GM23338 (cell line): ENCODE results near the gene EBNA1BP2. TPM values are rescaled to one million over a fixed set of nuclear protein-coding genes. Genes with fewer than 3 reads are reported as not detected.

ENCODE experiments used
- ATAC-seq: fragments of 200-7000 bp; cut with Tn5 transposase; 3 replicates; pipeline ENCODE4 v1.9.1; 2020
- DNase-seq: peaks from one replicate; pipeline ENCODE4 v3.0.0-alpha.2; 2015; ENCODE audit warnings: low spot score
- H2AFZ ChIP-seq: fragments of 200-600 bp; sonication (generic); 2 replicates; pipeline ENCODE4 v1.8.0; 2016; ENCODE audit warnings: antibody characterized with exemption, mild to moderate bottlenecking, moderate library complexity
- H3F3A ChIP-seq: fragments of 200-600 bp; sonication (generic); replicated peaks from 2 replicates; pipeline ENCODE4 v1.8.0; 2017; ENCODE audit warnings: antibody characterized with exemption, mixed run types, low read depth
- H3K27ac ChIP-seq: fragments of 200-600 bp; sonication (generic); 2 replicates; pipeline ENCODE4 v1.6.1; 2016; ENCODE audit warnings: low read depth
- H3K27me3 ChIP-seq: fragments of 200-600 bp; sonication (generic); 2 replicates; pipeline ENCODE4 v1.8.0; 2016; ENCODE audit warnings: mild to moderate bottlenecking, mixed run types, moderate library complexity; ENCODE audit not compliant: insufficient read depth
- H3K36me3 ChIP-seq: fragments of 200-600 bp; sonication (generic); 2 replicates; pipeline ENCODE4 v1.8.0; 2016; ENCODE audit warnings: mild to moderate bottlenecking; ENCODE audit not compliant: insufficient read depth
- H3K4me1 ChIP-seq: fragments of 200-600 bp; sonication (generic); 2 replicates; pipeline ENCODE4 v1.8.0; 2016; ENCODE audit warnings: mild to moderate bottlenecking, moderate library complexity; ENCODE audit not compliant: insufficient read depth
- H3K4me2 ChIP-seq: fragments of 200-600 bp; sonication (generic); 2 replicates; pipeline ENCODE4 v1.7.1; 2017; ENCODE audit warnings: mixed run types
- H3K4me3 ChIP-seq: fragments of 200-600 bp; sonication (generic); 2 replicates; pipeline ENCODE4 v1.6.1; 2016; ENCODE audit warnings: mixed run types
- H3K79me2 ChIP-seq: fragments of 200-600 bp; sonication (generic); replicated peaks from 2 replicates; pipeline ENCODE4 v1.8.0; 2017; ENCODE audit warnings: mild to moderate bottlenecking; ENCODE audit not compliant: insufficient read depth
- H3K9me2 ChIP-seq: fragments of 200-600 bp; sonication (generic); 2 replicates; pipeline ENCODE4 v1.8.0; 2017; ENCODE audit not compliant: insufficient read depth
- H4K20me1 ChIP-seq: fragments of 200-600 bp; sonication (generic); replicated peaks from 2 replicates; pipeline ENCODE4 v1.8.0; 2017; ENCODE audit warnings: mild to moderate bottlenecking; ENCODE audit not compliant: insufficient read depth
- H3K27ac Mint-ChIP-seq: 2 replicates; pipeline ENCODE4 v1.8.0; 2020; ENCODE audit warnings: inconsistent platforms, mild to moderate bottlenecking, moderate library complexity, mixed read lengths
- H3K27me3 Mint-ChIP-seq: 3 replicates; pipeline ENCODE4 v1.8.0; 2022; ENCODE audit warnings: low read depth, mild to moderate bottlenecking, moderate library complexity, mixed read lengths, inconsistent platforms; ENCODE audit not compliant: insufficient read depth, poor library complexity
- H3K36me3 Mint-ChIP-seq: 3 replicates; pipeline ENCODE4 v1.8.0; 2021; ENCODE audit warnings: low read depth, mild to moderate bottlenecking, inconsistent platforms, moderate library complexity, mixed read lengths
- H3K4me1 Mint-ChIP-seq: 3 replicates; pipeline ENCODE4 v1.8.0; 2020; ENCODE audit warnings: mild to moderate bottlenecking, inconsistent platforms, mixed read lengths
- H3K4me3 Mint-ChIP-seq: 3 replicates; pipeline ENCODE4 v1.8.0; 2021; ENCODE audit warnings: moderate library complexity, mild to moderate bottlenecking, inconsistent platforms, mixed read lengths
- H3K9me3 Mint-ChIP-seq: 3 replicates; pipeline ENCODE4 v1.8.0; 2020; ENCODE audit warnings: moderate library complexity, mild to moderate bottlenecking, inconsistent platforms, mixed read lengths
- CREB1 ChIP-seq: fragments of 250-450 bp; sonication (Bioruptor Pico); IDR thresholded peaks from 2 replicates; pipeline ENCODE4 v1.5.0; 2020; ENCODE audit warnings: low read depth, mild to moderate bottlenecking, moderate library complexity
- CTCF ChIP-seq, 2 experiments: fragments of 200-600 bp in 1 of 2; sonication (generic) in 1 of 2; conservative IDR thresholded peaks; 2 replicates each; pipeline versions ENCODE4 v1.5.1 to v1.6.1; 2016 to 2017; ENCODE audit warnings: antibody characterized with exemption in 2 of 2, low read depth in 2 of 2, mild to moderate bottlenecking in 2 of 2, moderate library complexity in 1 of 2
- ETS1 ChIP-seq: IDR thresholded peaks from 2 replicates; pipeline ENCODE4 v1.6.1; 2016; ENCODE audit warnings: antibody characterized with exemption
- EZH2 ChIP-seq: fragments of 200-600 bp; sonication (generic); IDR thresholded peaks from one replicate; pipeline ENCODE4 v1.8.0; 2017; ENCODE audit warnings: antibody characterized with exemption, mild to moderate bottlenecking, low read depth; ENCODE audit not compliant: unreplicated experiment
- EZH2phosphoT487 ChIP-seq: fragments of 200-600 bp; sonication (generic); IDR thresholded peaks from one replicate; pipeline ENCODE4 v1.8.1; 2018; ENCODE audit warnings: antibody characterized with exemption; ENCODE audit not compliant: unreplicated experiment
- JUNB ChIP-seq: IDR thresholded peaks from one replicate; pipeline ENCODE4 v1.6.1; 2016; ENCODE audit warnings: antibody characterized with exemption; ENCODE audit not compliant: unreplicated experiment
- NANOG ChIP-seq: IDR thresholded peaks from 2 replicates; pipeline ENCODE4 v1.6.1; 2016; ENCODE audit warnings: antibody characterized with exemption, borderline replicate concordance
- POLR2AphosphoS5 ChIP-seq: IDR thresholded peaks from 2 replicates; pipeline ENCODE4 v1.6.1; 2016; ENCODE audit warnings: antibody characterized with exemption, low read depth
- REST ChIP-seq: IDR thresholded peaks from one replicate; pipeline ENCODE4 v1.6.1; 2018; ENCODE audit warnings: antibody characterized with exemption; ENCODE audit not compliant: unreplicated experiment
- STAT1 ChIP-seq: IDR thresholded peaks from one replicate; pipeline ENCODE4 v1.6.1; 2016; ENCODE audit warnings: antibody characterized with exemption; ENCODE audit not compliant: unreplicated experiment
- ZNF331 ChIP-seq: fragments of 250-450 bp; sonication (Bioruptor Pico); IDR thresholded peaks from 2 replicates; pipeline ENCODE4 v1.5.0; 2020; ENCODE audit warnings: low read depth, mild to moderate bottlenecking, moderate library complexity
- polyA plus RNA-seq: library from polyadenylated mRNA; unstranded; fragments of >200 nt; fragmentation: Nextera tagmentation; extraction: Ambion mirVana; gene quantifications from 2 replicates; pipeline ENCODE4 v1.2.1, GENCODE V29; 2016
- total RNA-seq: library from RNA; depleted of rRNA; stranded (reverse); fragments of >200 nt; shearing (Covaris generic); gene quantifications from 2 replicates; pipeline ENCODE4 v1.2.3, GENCODE V29; 2014

Gene EBNA1BP2
- total and polyA plus RNA-seq, 2 experiments from 2014 or later, result 130 to 249 TPM

GRCh38 chr1:43144237-43144636, 27.9 kb downstream of the EBNA1BP2 start:
- DNase-seq (no peak), ATAC-seq (no peak)
- no peak overlapping the region for H2AFZ ChIP-seq
- no peak for TF ChIP-seq NANOG
- H3K4me2 ChIP-seq, result no peak overlapping the region
- H3F3A ChIP-seq, result 0 out of 2 replicates have a peak, but pooled peaks cover 3% of the 10 kb centered on the region
- no peak overlapping the region for H3K4me3 ChIP-seq
- Mint-ChIP-seq H3K4me3 (no peak overlapping the region), H3K36me3 (no peaks in the 10 kb centered on the region; the same call in 2 of the 3 replicates), H3K9me3 (no peaks in the 10 kb centered on the region; the same call in 2 of the 3 replicates), H3K4me1 (peaks cover 23% of the 10 kb centered on the region), H3K27ac (no peak overlapping the region), H3K27me3 (peaks cover 10% of the 10 kb centered on the region)
- no peak overlapping the region for H3K27ac ChIP-seq
- H3K36me3 ChIP-seq, result no peaks in the 10 kb centered on the region
- no peaks in the 10 kb centered on the region for H3K79me2 ChIP-seq
- no peaks in the 10 kb centered on the region for H3K27me3 ChIP-seq
- no peaks in the 10 kb centered on the region for H4K20me1 ChIP-seq
- H3K4me1 ChIP-seq, result peaks cover 17% of the 10 kb centered on the region
- no peaks in the 10 kb centered on the region for H3K9me2 ChIP-seq

- no peaks in the 10 kb centered on the region for H3K9me2 ChIP-seq
- peak overlapping the region; percentile 87 for H2AFZ ChIP-seq
- peak overlapping the region; percentile 48; the same call in 2 of the 3 replicates for H3K4me3 Mint-ChIP-seq
- no peaks in the 10 kb centered on the region; the same call in 2 of the 3 replicates for H3K9me3 Mint-ChIP-seq
- no peaks in the 10 kb centered on the region for H4K20me1 ChIP-seq
- no peaks in the 10 kb centered on the region for H3K27me3 ChIP-seq
- peak; percentile 91 for DNase-seq
- no peaks in the 10 kb centered on the region for H3K79me2 ChIP-seq
- peak overlapping the region; percentile 43; the same call in 1 of the 2 replicates for H3K27ac ChIP-seq
- TF ChIP-seq CREB1 (CRISPR knock-in tag) (peak; percentile 40), NANOG (no peak), ETS1 (no peak), EZH2 (no peak), CTCF (conservative IDR thresholded peaks at IDR 0.05; ENCODE audit: low read depth in 2 of 2) (peak; percentile 81 to 95)
- 0 out of 2 replicates have a peak, but pooled peaks cover 3% of the 10 kb centered on the region for H3F3A ChIP-seq
- peak; percentile 21 for ATAC-seq
- H3K36me3 Mint-ChIP-seq, result no peaks in the 10 kb centered on the region; the same call in 2 of the 3 replicates
- H3K4me3 ChIP-seq, result no peak overlapping the region
- H3K27me3 Mint-ChIP-seq, result peaks cover 7% of the 10 kb centered on the region
- peaks cover 16% of the 10 kb centered on the region for H3K4me1 Mint-ChIP-seq
- peak overlapping the region; percentile 94 for H3K27ac Mint-ChIP-seq
- H3K36me3 ChIP-seq, result no peaks in the 10 kb centered on the region
- peaks cover 10% of the 10 kb centered on the region for H3K4me1 ChIP-seq
- H3K4me2 ChIP-seq, result peak overlapping the region; percentile 10; the same call in 1 of the 2 replicates
These were observed 28.6 kb downstream of the EBNA1BP2 start for GRCh38 chr1:43143441-43143888.

- DNase-seq (no peak), ATAC-seq (no peak)
- Histone ChIP-seq H3K79me2 (no peaks in the 10 kb centered on the region; the same call in 1 of the 2 replicates), H3K4me3 (no peak overlapping the region), H3K36me3 (no peaks in the 10 kb centered on the region), H3K4me1 (peaks cover 6% of the 10 kb centered on the region), H4K20me1 (no peaks in the 10 kb centered on the region), H3F3A (0 out of 2 replicates have a peak, but pooled peaks cover 3% of the 10 kb centered on the region), H3K27ac (no peak overlapping the region), H3K9me2 (no peaks in the 10 kb centered on the region; the same call in 1 of the 2 replicates), H2AFZ (no peak overlapping the region), H3K27me3 (no peaks in the 10 kb centered on the region), H3K4me2 (no peak overlapping the region)
- Mint-ChIP-seq H3K4me1 (peaks cover 10% of the 10 kb centered on the region), H3K9me3 (peaks cover 8% of the 10 kb centered on the region; the same call in 2 of the 3 replicates), H3K4me3 (no peak overlapping the region), H3K27me3 (peaks cover 7% of the 10 kb centered on the region), H3K36me3 (peaks cover 8% of the 10 kb centered on the region), H3K27ac (no peak overlapping the region)
- TF ChIP-seq JUNB (no peak), STAT1 (no peak), REST (no peak), NANOG (no peak), EZH2phosphoT487 (no peak), ZNF331 (CRISPR knock-in tag) (no peak), POLR2AphosphoS5 (no peak), ETS1 (no peak), CREB1 (CRISPR knock-in tag) (no peak), EZH2 (no peak)
These were observed 31.5 kb downstream of the EBNA1BP2 start for GRCh38 chr1:43140583-43140982.
